K562 (cell line): ENCODE measurements around the gene SH2D5. TPM values are rescaled to one million over a fixed set of nuclear protein-coding genes. Genes with fewer than 3 reads are reported as not detected.

Experiments used
- ATAC-seq: fragments of 200-7000 bp; cut with Tn5 transposase; 3 replicates; pipeline ENCODE4 v1.9.1; 2020; ENCODE audit warnings: moderate library complexity
- BruUV-seq: library from RNA; stranded (reverse); fragments of 400-500 nt; replicated peaks from 2 replicates; lab custom pipeline; 2021; lab: Mats Ljungman, UMichigan
- CTCF ChIA-PET: fragments of 300-600 bp; formaldehyde crosslinking; extraction: SDS; loops from one replicate; lab custom pipeline; 2021; ENCODE audit warnings: low intra/inter-chr PET ratio; lab: Yijun Ruan, JAX
- POLR2A ChIA-PET: fragments of 300-600, 350-650 bp; sonication (Branson Sonifier 250); formaldehyde crosslinking; extraction: SDS; loops from one replicate; lab custom pipeline; 2021; ENCODE audit warnings: antibody characterized with exemption, inconsistent platforms; lab: Yijun Ruan, JAX
- DNase-seq, 4 experiments: peaks; one replicate each; pipeline versions ENCODE4 v3.0.0 to v3.0.0-alpha.2; 2011 to 2018; ENCODE audit warnings: low spot score in 3 of 4, mixed read lengths in 3 of 4; ENCODE audit errors: extremely low read depth in 1 of 4
- FAIRE-seq: peaks from 2 replicates; lab custom pipeline; 2011; peaks lifted over from hg19 to GRCh38; lab: Jason Lieb, UNC
- H2AFZ ChIP-seq: 2 replicates; pipeline ENCODE4 v1.6.0; 2011; ENCODE audit warnings: low read depth, low read length, control low read depth, inconsistent platforms
- H3K27ac ChIP-seq: fragments of 200-600 bp; 3 replicates; pipeline ENCODE4 v1.8.0; 2011; ENCODE audit warnings: low read depth, mild to moderate bottlenecking, control low read depth, inconsistent platforms, low read length, moderate library complexity, mixed read lengths; ENCODE audit errors: extremely low read depth
- H3K27me3 ChIP-seq, 2 experiments: fragments of 300-600 bp in 1 of 2; 2 replicates in 1 of 2; 3 replicates in 1 of 2; pipeline versions ENCODE4 v1.6.0 to v1.8.0; 2011; ENCODE audit warnings: inconsistent platforms in 2 of 2, low read length in 2 of 2, mild to moderate bottlenecking in 1 of 2, mixed read lengths in 1 of 2, moderate library complexity in 1 of 2; ENCODE audit not compliant: control insufficient read depth in 2 of 2, insufficient read depth in 2 of 2
- H3K36me3 ChIP-seq: fragments of 300-600 bp; 3 replicates; pipeline ENCODE4 v1.8.0; 2011; ENCODE audit warnings: mild to moderate bottlenecking, low read length, inconsistent platforms; ENCODE audit not compliant: control insufficient read depth, insufficient read depth
- H3K4me1 ChIP-seq, 2 experiments: fragments of 200-600 bp in 1 of 2; replicated peaks in 1 of 2; 2 replicates in 1 of 2; 3 replicates in 1 of 2; pipeline versions ENCODE4 v1.5.1 to v1.8.0; 2011; ENCODE audit warnings: inconsistent platforms in 2 of 2, low read length in 2 of 2, mild to moderate bottlenecking in 1 of 2, mixed read lengths in 1 of 2, moderate library complexity in 1 of 2; ENCODE audit not compliant: control insufficient read depth in 2 of 2, insufficient read depth in 2 of 2
- H3K4me2 ChIP-seq: 2 replicates; pipeline ENCODE4 v1.6.1; 2011; ENCODE audit warnings: low read length, control low read depth, inconsistent platforms, mixed read lengths; ENCODE audit not compliant: insufficient read depth
- H3K4me3 ChIP-seq: fragments of 200-600 bp; sonication (generic), shearing (Covaris generic); 2 replicates; pipeline ENCODE4 v1.5.1; 2016; ENCODE audit warnings: control low read depth, inconsistent platforms
- H3K79me2 ChIP-seq: fragments of 200-600 bp; 3 replicates; pipeline ENCODE4 v1.8.0; 2011; ENCODE audit warnings: low read length, inconsistent platforms; ENCODE audit not compliant: control insufficient read depth, insufficient read depth
- H3K9ac ChIP-seq, 2 experiments: 2 replicates each; pipeline versions ENCODE4 v1.6.0 to v1.6.1; 2011; ENCODE audit warnings: low read depth in 2 of 2, low read length in 2 of 2, control low read depth in 1 of 2, inconsistent platforms in 1 of 2, mild to moderate bottlenecking in 1 of 2, mixed read lengths in 1 of 2; ENCODE audit not compliant: insufficient read depth in 1 of 2
- H3K9me1 ChIP-seq: one replicate; pipeline ENCODE4 v1.6.0; 2011; ENCODE audit warnings: inconsistent platforms, mild to moderate bottlenecking, low read length, moderate library complexity; ENCODE audit not compliant: control insufficient read depth, insufficient read depth
- H3K9me3 ChIP-seq: replicated peaks from 2 replicates; pipeline ENCODE4 v1.5.1; 2011; ENCODE audit warnings: low read depth, low read length, inconsistent platforms; ENCODE audit not compliant: control insufficient read depth, insufficient read depth
- H4K20me1 ChIP-seq: replicated peaks from 2 replicates; pipeline ENCODE4 v1.6.1; 2011; ENCODE audit warnings: low read length, inconsistent platforms, mixed read lengths; ENCODE audit not compliant: control insufficient read depth, insufficient read depth
- DIDO1 ChIP-seq: fragments of 450-650 bp; IDR thresholded peaks from 2 replicates; pipeline ENCODE4 v1.6.1; 2016; ENCODE audit warnings: low read depth, missing biosample characterization, missing genetic modification characterization
- WGBS: fragments of 100-300 bp; shearing (Covaris generic); methylation state at CpG from one replicate; pipeline ENCODE4 v1.1.6; 2016; ENCODE audit warnings: low coverage, mixed read lengths; ENCODE audit not compliant: insufficient coverage; ENCODE audit errors: missing lambda C conversion rate; 5-methylcytosine and 5-hydroxymethylcytosine counted together
- in situ Hi-C: fragments of 300-500 bp; cut with MboI; formaldehyde crosslinking; loops from 4 replicates; pipeline ENCODE4 v1.15.0; 2018; ENCODE audit warnings: inconsistent platforms, mixed read lengths
- intact Hi-C: fragments of 100-400 bp; cut with micrococcal nuclease; formaldehyde crosslinking; loops from 2 replicates; pipeline ENCODE4 v1.14.2; 2022
- polyA plus RNA-seq, 8 experiments: library from polyadenylated mRNA; depleted of rRNA in 4 of 8; stranded (reverse) in 5 of 8; unstranded in 3 of 8; fragments of >200 nt; fragmentation: Nextera tagmentation in 2 of 8; fragmentation: Illumina TruSeq in 1 of 8; extraction: Ambion mirVana in 2 of 8; extraction: Trizol in 1 of 8; gene quantifications; 2 replicates each; pipeline versions ENCODE4 v1.2.1 to v1.2.3, GENCODE V29; 2011 to 2014; ENCODE audit warnings: inconsistent platforms in 1 of 8, missing spikeins in 1 of 8
- total RNA-seq, 7 experiments: library from RNA; depleted of rRNA in 6 of 7; stranded (reverse); fragments of >200 nt in 6 of 7; fragmentation: Illumina TruSeq in 2 of 7; extraction: Trizol in 2 of 7; gene quantifications; 2 replicates each; pipeline versions ENCODE4 v1.2.1 to v1.2.3, GENCODE V29; 2011 to 2021; ENCODE audit warnings: low replicate concordance in 1 of 7
- TF ChIP-seq, protein P1 (sequence below): fragments of 250-450 bp; sonication (Bioruptor Pico); IDR thresholded peaks from 2 replicates; pipeline ENCODE4 v1.8.0; 2021; ENCODE audit warnings: borderline replicate concordance, mild to moderate bottlenecking, moderate library complexity; ENCODE audit not compliant: poor library complexity, severe bottlenecking
- TF ChIP-seq, protein P2 (sequence below), 3 experiments: fragments of 200-800 bp in 1 of 3; sonication (Bioruptor generic) in 1 of 3; sonication (generic) in 1 of 3; formaldehyde crosslinking in 1 of 3; IDR thresholded peaks; 2 replicates each; pipeline versions ENCODE4 v1.6.1 to v1.8.0; 2016 to 2022; ENCODE audit warnings: mild to moderate bottlenecking in 2 of 3, missing compliant biosample characterization in 2 of 3, missing genetic modification characterization in 2 of 3, missing genetic modification reagents in 1 of 3

SH2D5 gene
- total and polyA plus RNA-seq, 9 of the 15 experiments (the other 6 are each of a cell fraction or from before 2014, with no cell fraction given): 0.06 to 0.11 TPM; not detected in 7

DNA sequence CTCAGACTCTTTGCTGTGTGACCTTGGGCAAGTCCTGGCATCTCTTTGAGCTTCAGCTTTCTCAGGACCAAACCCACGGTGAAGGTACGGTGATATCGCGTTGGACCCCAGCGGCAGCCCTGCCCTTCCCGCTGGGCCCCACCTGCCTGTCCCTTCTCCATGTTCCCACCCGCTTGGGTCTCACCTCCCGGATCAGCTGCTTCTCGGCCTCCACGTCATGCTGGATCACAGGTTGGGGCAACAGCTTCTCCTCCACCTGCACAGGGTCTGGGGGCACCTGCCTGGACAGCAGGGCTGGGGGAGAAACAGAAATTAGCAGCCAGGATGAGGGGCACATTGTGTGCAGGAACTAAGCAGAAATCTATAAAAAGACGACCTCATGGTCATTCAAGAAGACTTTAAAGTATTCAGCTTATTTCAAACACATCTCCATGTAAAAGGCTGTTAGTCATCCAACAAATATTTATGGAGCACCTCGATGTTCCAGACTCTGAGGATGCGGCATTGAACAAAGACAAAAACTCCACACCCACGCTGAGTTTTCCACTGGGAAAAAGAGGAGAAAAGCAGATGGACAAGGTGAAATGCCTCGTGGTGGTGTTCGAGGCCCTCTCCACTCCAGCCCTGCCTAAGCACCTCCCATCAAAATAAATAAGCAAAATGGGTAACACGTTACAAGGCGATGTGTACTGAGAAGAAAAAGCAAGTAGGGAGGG, 34.1 kb downstream of the SH2D5 start (continued):
- TF ChIP-seq, protein P1, sequence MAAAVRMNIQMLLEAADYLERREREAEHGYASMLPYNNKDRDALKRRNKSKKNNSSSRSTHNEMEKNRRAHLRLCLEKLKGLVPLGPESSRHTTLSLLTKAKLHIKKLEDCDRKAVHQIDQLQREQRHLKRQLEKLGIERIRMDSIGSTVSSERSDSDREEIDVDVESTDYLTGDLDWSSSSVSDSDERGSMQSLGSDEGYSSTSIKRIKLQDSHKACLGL (CRISPR knock-in tag): no peak

DNA sequence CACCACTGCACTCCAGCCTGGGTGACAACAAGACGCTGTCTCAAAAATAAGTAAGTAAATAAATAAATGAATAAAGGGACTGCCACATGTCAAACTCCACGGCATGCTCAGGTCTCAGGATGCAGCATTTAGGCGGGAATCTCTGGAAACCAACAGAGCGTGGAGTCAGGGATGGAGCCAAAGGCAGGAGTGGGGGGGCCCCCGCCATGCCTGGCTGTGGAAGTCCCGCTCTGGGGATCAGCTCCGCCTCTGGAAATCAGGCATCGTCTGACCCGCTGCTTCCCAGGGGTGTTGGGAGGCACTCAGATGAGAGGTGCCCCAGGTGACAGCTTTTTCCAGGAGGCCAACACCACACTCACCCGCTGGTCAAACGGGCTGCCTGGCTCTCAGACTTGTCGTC, 34.9 kb downstream of the SH2D5 start:
- no peaks in the 10 kb centered on the region for H3K9me3 ChIP-seq
- FAIRE-seq (no peak), DNase-seq (no peak), ATAC-seq (no peak)
- H3K4me2 ChIP-seq: no peak overlapping the region
- H3K4me1 ChIP-seq: peaks cover 3 to 25% of the 10 kb centered on the region in 2 experiments; a peak in 3 of 5 replicates
- no peak overlapping the region for H3K4me3 ChIP-seq
- no peaks in the 10 kb centered on the region for H3K36me3 ChIP-seq
- no TSS peak for BruUV-seq
- in situ Hi-C loops (loop anchor here (5.0 kb wide), 1 partner anchor 510 kb away; no protein-coding TSS in a partner anchor), intact Hi-C loops (loop anchor here (2.0 to 10.0 kb wide), 4 partner anchors 35 to 497 kb away; partner anchors contain the start of gene SH2D5)
- no peaks in the 10 kb centered on the region for H4K20me1 ChIP-seq
- POLR2A ChIA-PET: interaction anchor here (0.6 kb wide), 1 partner anchor 20 kb away, joined by 3 read pairs; the partner anchor contains the start of gene KIF17
- no peaks in the 10 kb centered on the region for H3K79me2 ChIP-seq
- no peak overlapping the region for H3K27ac ChIP-seq
- 60% methylated on average over 12 of the region's 12 CpGs for WGBS
- CTCF ChIA-PET: interaction anchor here (0.6 to 2.7 kb wide), 4 partner anchors 143 to 532 kb away, joined by 3 to 33 read pairs (median 3); no protein-coding TSS in a partner anchor
- H2AFZ ChIP-seq: peak overlapping the region; percentile 98; the same call in 1 of the 2 replicates
- TF ChIP-seq DIDO1 (tag): no peak
- TF ChIP-seq, protein P2, sequence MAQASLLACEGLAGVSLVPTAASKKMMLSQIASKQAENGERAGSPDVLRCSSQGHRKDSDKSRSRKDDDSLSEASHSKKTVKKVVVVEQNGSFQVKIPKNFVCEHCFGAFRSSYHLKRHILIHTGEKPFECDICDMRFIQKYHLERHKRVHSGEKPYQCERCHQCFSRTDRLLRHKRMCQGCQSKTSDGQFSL (CRISPR knock-in tag; IDR thresholded peaks at IDR 0.05): peak; percentile 74; the same call in 1 of the 2 replicates
- TF ChIP-seq, protein P2 (tag; IDR thresholded peaks at IDR 0.05): no peak
- H3K27me3 ChIP-seq: peaks cover 4 to 30% of the 10 kb centered on the region in 2 experiments; a peak in 4 of 5 replicates
- H3K9ac ChIP-seq: 0 out of 4 replicates have a peak overlapping the region, but pooled peaks of 1 of the 2 experiments have one; percentile 69
- no peaks in the 10 kb centered on the region for H3K9me1 ChIP-seq
